OCI-LY1 (cell line): ENCODE data around the gene PKN1.

Experiments
- H2AFZ ChIP-seq: fragments of 200-600 bp; sonication (generic), shearing (Covaris generic); 2 replicates; pipeline ENCODE4 v1.6.0; 2014; ENCODE audit warnings: antibody characterized with exemption, mild to moderate bottlenecking, low read length
- H3F3A ChIP-seq: fragments of 200-600 bp; sonication (generic), shearing (Covaris generic); 2 replicates; pipeline ENCODE4 v1.6.0; 2014; ENCODE audit warnings: mild to moderate bottlenecking, antibody characterized with exemption, low read length, moderate library complexity; ENCODE audit not compliant: insufficient read depth
- H3K27ac ChIP-seq: fragments of 200-600 bp; sonication (generic); 2 replicates; pipeline ENCODE4 v1.5.1; 2014; ENCODE audit warnings: low read length, mixed run types, mild to moderate bottlenecking, low read depth; ENCODE audit not compliant: poor library complexity, severe bottlenecking
- H3K27me3 ChIP-seq: fragments of 200-600 bp; sonication (generic); 2 replicates; pipeline ENCODE4 v1.6.0; 2014; ENCODE audit warnings: antibody characterized with exemption, mild to moderate bottlenecking, low read length, moderate library complexity; ENCODE audit not compliant: insufficient read depth
- H3K36me3 ChIP-seq: fragments of 200-600 bp; sonication (generic); 2 replicates; pipeline ENCODE4 v1.6.1; 2014; ENCODE audit warnings: mild to moderate bottlenecking, antibody characterized with exemption, low read length, moderate library complexity, mixed read lengths; ENCODE audit not compliant: insufficient read depth
- H3K4me1 ChIP-seq: fragments of 200-600 bp; sonication (generic); 2 replicates; pipeline ENCODE4 v1.5.1; 2014; ENCODE audit warnings: mild to moderate bottlenecking, low read length, moderate library complexity; ENCODE audit not compliant: insufficient read depth, severe bottlenecking
- H3K4me2 ChIP-seq: fragments of 200-600 bp; sonication (generic), shearing (Covaris generic); 2 replicates; pipeline ENCODE4 v1.6.1; 2014; ENCODE audit warnings: low read length
- H3K4me3 ChIP-seq: fragments of 200-600 bp; sonication (generic); 2 replicates; pipeline ENCODE4 v1.5.1; 2014; ENCODE audit warnings: low read length, low read depth, mild to moderate bottlenecking, mixed read lengths; ENCODE audit not compliant: poor library complexity, severe bottlenecking
- H3K79me2 ChIP-seq: fragments of 200-600 bp; shearing (Covaris generic); 2 replicates; pipeline ENCODE4 v1.6.1; 2016; ENCODE audit warnings: mixed run types, low read length, mixed read lengths; ENCODE audit not compliant: insufficient read depth
- H3K9ac ChIP-seq: fragments of 200-600 bp; sonication (generic), shearing (Covaris generic); 2 replicates; pipeline ENCODE4 v1.6.1; 2014; ENCODE audit warnings: mild to moderate bottlenecking, low read length, mixed read lengths
- H3K9me2 ChIP-seq: fragments of 200-600 bp; sonication (generic), shearing (Covaris generic); 2 replicates; pipeline ENCODE4 v1.6.1; 2014; ENCODE audit warnings: low read depth, mild to moderate bottlenecking, low read length, mixed read lengths
- H3K9me3 ChIP-seq: fragments of 200-600 bp; shearing (Covaris generic); 2 replicates; pipeline ENCODE4 v1.6.1; 2014; ENCODE audit warnings: low read length, mixed read lengths
- H4K20me1 ChIP-seq: fragments of 200-600 bp; sonication (generic), shearing (Covaris generic); 2 replicates; pipeline ENCODE4 v1.6.0; 2016; ENCODE audit warnings: mild to moderate bottlenecking, low read length; ENCODE audit not compliant: insufficient read depth
- EZH2 ChIP-seq: fragments of 200-600 bp; sonication (generic), shearing (Covaris generic); IDR thresholded peaks from 2 replicates; pipeline ENCODE4 v1.8.0; 2017; ENCODE audit warnings: borderline replicate concordance, mixed run types, mild to moderate bottlenecking, antibody characterized with exemption, low read length, moderate library complexity, mixed read lengths
- TF ChIP-seq, protein P1 (sequence below): fragments of 200-600 bp; sonication (generic), shearing (Covaris generic); IDR thresholded peaks from 2 replicates; pipeline ENCODE4 v1.5.1; 2017; ENCODE audit warnings: mild to moderate bottlenecking, antibody characterized with exemption, low read length, moderate library complexity, mixed read lengths

PKN1 gene

GRCh38 chr19:14480700-14481079, 47.6 kb downstream of the PKN1 start:
- H3K4me1 ChIP-seq: peaks cover 7% of the 10 kb centered on the region
- no peaks in the 10 kb centered on the region for H3K9me3 ChIP-seq
- no peaks in the 10 kb centered on the region for H3K9me2 ChIP-seq
- H3K9ac ChIP-seq: no peak overlapping the region
- H3K27me3 ChIP-seq: peaks cover 6% of the 10 kb centered on the region; the same call in 1 of the 2 replicates
- no peak overlapping the region for H3K27ac ChIP-seq
- H3K4me3 ChIP-seq: peak overlapping the region; percentile 36
- H3K79me2 ChIP-seq: no peaks in the 10 kb centered on the region
- no peaks in the 10 kb centered on the region for H3F3A ChIP-seq
- no peaks in the 10 kb centered on the region for H4K20me1 ChIP-seq
- TF ChIP-seq, protein P1, sequence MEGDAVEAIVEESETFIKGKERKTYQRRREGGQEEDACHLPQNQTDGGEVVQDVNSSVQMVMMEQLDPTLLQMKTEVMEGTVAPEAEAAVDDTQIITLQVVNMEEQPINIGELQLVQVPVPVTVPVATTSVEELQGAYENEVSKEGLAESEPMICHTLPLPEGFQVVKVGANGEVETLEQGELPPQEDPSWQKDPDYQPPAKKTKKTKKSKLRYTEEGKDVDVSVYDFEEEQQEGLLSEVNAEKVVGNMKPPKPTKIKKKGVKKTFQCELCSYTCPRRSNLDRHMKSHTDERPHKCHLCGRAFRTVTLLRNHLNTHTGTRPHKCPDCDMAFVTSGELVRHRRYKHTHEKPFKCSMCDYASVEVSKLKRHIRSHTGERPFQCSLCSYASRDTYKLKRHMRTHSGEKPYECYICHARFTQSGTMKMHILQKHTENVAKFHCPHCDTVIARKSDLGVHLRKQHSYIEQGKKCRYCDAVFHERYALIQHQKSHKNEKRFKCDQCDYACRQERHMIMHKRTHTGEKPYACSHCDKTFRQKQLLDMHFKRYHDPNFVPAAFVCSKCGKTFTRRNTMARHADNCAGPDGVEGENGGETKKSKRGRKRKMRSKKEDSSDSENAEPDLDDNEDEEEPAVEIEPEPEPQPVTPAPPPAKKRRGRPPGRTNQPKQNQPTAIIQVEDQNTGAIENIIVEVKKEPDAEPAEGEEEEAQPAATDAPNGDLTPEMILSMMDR: no peak
- no peak for TF ChIP-seq EZH2
- peak overlapping the region; percentile 61 for H3K4me2 ChIP-seq
- H3K36me3 ChIP-seq: peaks cover 22% of the 10 kb centered on the region
- no peak overlapping the region for H2AFZ ChIP-seq

- H3K9me3 ChIP-seq: no peaks in the 10 kb centered on the region
- H3K79me2 ChIP-seq: no peaks in the 10 kb centered on the region
- no peaks in the 10 kb centered on the region for H3K9me2 ChIP-seq
- H2AFZ ChIP-seq: no peak overlapping the region
- peaks cover 7% of the 10 kb centered on the region for H3K4me1 ChIP-seq
- TF ChIP-seq, protein P1: no peak
- TF ChIP-seq EZH2: no peak
- no peaks in the 10 kb centered on the region for H4K20me1 ChIP-seq
- no peak overlapping the region for H3K4me3 ChIP-seq
- peaks cover 21% of the 10 kb centered on the region for H3K36me3 ChIP-seq
- H3K9ac ChIP-seq: no peak overlapping the region
- no peak overlapping the region for H3K4me2 ChIP-seq
- no peak overlapping the region for H3K27ac ChIP-seq
- H3F3A ChIP-seq: no peaks in the 10 kb centered on the region
- H3K27me3 ChIP-seq: no peaks in the 10 kb centered on the region
Measured at GRCh38 chr19:14482172-14482941, 49.3 kb downstream of the PKN1 start.

DNA sequence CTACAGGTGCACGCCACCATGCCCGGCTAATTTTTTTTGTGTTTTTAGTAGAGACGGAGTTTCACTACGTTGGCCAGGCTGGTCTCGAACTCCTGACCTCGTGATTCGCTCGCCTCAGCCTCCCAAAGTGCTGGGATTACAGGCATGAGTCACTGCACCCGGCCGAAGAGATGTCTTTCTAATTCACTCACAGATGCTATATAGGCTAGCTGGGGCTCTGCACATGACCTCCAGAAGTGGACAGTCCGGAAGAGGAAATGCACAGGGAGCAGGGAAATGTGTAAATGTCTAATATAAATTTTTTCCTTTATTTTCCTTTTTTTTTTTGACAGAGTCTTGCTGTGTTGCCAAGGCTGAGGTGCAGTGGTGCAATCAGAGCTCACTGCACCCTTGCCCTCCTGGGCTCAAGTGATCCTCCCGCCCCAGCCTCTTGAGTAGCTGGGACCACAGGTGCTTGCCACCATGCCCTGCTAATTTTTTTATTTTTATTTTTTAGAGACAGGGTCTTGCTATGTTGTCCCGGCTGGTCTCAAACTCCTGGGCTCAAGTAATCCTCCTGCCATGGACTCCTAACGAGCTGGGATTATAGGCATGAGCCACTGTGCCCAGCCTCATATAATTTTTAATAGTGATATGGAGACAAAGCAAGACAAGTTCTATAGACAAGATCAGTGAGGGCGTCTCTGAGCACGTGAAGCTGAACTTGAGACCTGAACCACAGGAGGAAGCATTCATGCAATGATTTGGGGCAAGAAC, 54.4 kb downstream of the PKN1 start:
- TF ChIP-seq, protein P1: no peak
- no peak for TF ChIP-seq EZH2
- Histone ChIP-seq H3K4me3 (no peak overlapping the region), H3K4me1 (no peaks in the 10 kb centered on the region), H3K9me2 (no peaks in the 10 kb centered on the region), H3K9me3 (no peaks in the 10 kb centered on the region), H3K27me3 (no peaks in the 10 kb centered on the region), H3K9ac (no peak overlapping the region), H4K20me1 (no peaks in the 10 kb centered on the region), H3K27ac (no peak overlapping the region), H2AFZ (no peak overlapping the region), H3K36me3 (peaks cover 4% of the 10 kb centered on the region), H3K4me2 (no peak overlapping the region), H3F3A (no peaks in the 10 kb centered on the region), H3K79me2 (no peaks in the 10 kb centered on the region)
